Activated CD4-positive, alpha-beta T cell treated with anti-CD3 and anti-CD28 coated beads, Interleukin-2, amount 10 ng/mL, durations not matched to agents 24 days and 14 days (primary cell): Measurements from ENCODE around the gene PTPN7. TPM values are rescaled to one million over a fixed set of nuclear protein-coding genes. Genes with fewer than 3 reads are reported as not detected.
A peak's percentile ranks its signal among the peaks of the same experiment; 100 is the strongest.

Source experiments
- DNase-seq: peaks from one replicate; pipeline ENCODE4 v3.0.0; 2022
- H3K27ac Mint-ChIP-seq: one replicate; pipeline ENCODE4 v1.8.0; 2022; ENCODE audit warnings: mild to moderate bottlenecking, mixed read lengths
- H3K27me3 Mint-ChIP-seq: one replicate; pipeline ENCODE4 v1.8.0; 2022; ENCODE audit warnings: mixed read lengths
- H3K36me3 Mint-ChIP-seq: one replicate; pipeline ENCODE4 v1.8.0; 2022; ENCODE audit warnings: low read depth, mild to moderate bottlenecking, mixed read lengths
- H3K4me1 Mint-ChIP-seq: one replicate; pipeline ENCODE4 v1.8.0; 2021; ENCODE audit warnings: mixed read lengths
- H3K4me3 Mint-ChIP-seq: one replicate; pipeline ENCODE4 v1.8.0; 2022; ENCODE audit warnings: mild to moderate bottlenecking, moderate library complexity, mixed read lengths
- H3K9me3 Mint-ChIP-seq: one replicate; pipeline ENCODE4 v1.8.0; 2021; ENCODE audit warnings: mixed read lengths
- intact Hi-C: fragments of 100-400 bp; cut with micrococcal nuclease; formaldehyde crosslinking; loops from one replicate; pipeline ENCODE4 v1.15.1; 2023
- total RNA-seq: library from RNA; stranded (reverse); gene quantifications from 2 replicates; pipeline ENCODE4 v1.2.3, GENCODE V29; 2022

The PTPN7 gene
- 475 and 478 TPM in 2 replicates for total RNA-seq

GRCh38 chr1:202160377-202160940, at the start of gene PTPN7:
TSS of gene PTPN7 (minus strand) at chr1:202160602. CDS start at chr1:202159402, 1,200 bp downstream.
- peak; percentile 89 for DNase-seq
- Mint-ChIP-seq H3K4me3 (peak within 1 kb of the TSS; percentile 99), H3K9me3 (no peaks in the 10 kb centered on the region), H3K4me1 (peaks cover 71% of the 10 kb centered on the region), H3K36me3 (peaks cover 49% of the 10 kb centered on the region), H3K27ac (peak within 1 kb of the TSS; percentile 97), H3K27me3 (no peaks in the 10 kb centered on the region)
- intact Hi-C loops, result loop anchor here (1.0 to 10.0 kb wide), 2 partner anchors 15 to 644 kb away; partner anchors contain the start of gene KDM5B

GRCh38 chr1:202208351-202208857, 48.0 kb upstream of the PTPN7 start:
- Mint-ChIP-seq H3K4me3 (no peak overlapping the region), H3K36me3 (no peaks in the 10 kb centered on the region), H3K9me3 (no peaks in the 10 kb centered on the region), H3K4me1 (no peaks in the 10 kb centered on the region), H3K27me3 (peaks cover 30% of the 10 kb centered on the region), H3K27ac (no peak overlapping the region)
- no peak for DNase-seq
- intact Hi-C loops, result no loop called here

- Mint-ChIP-seq H3K27me3 (peaks cover 19% of the 10 kb centered on the region), H3K9me3 (no peaks in the 10 kb centered on the region), H3K27ac (no peak overlapping the region), H3K36me3 (no peaks in the 10 kb centered on the region), H3K4me3 (no peak overlapping the region), H3K4me1 (no peaks in the 10 kb centered on the region)
- DNase-seq, result no peak
- intact Hi-C loops, result no loop called here
Observed at GRCh38 chr1:202207292-202207691, 46.9 kb upstream of the PTPN7 start.

GRCh38 chr1:202205523-202206190, 45.3 kb upstream of the PTPN7 start:
- Mint-ChIP-seq H3K4me1 (no peaks in the 10 kb centered on the region), H3K9me3 (no peaks in the 10 kb centered on the region), H3K27me3 (peaks cover 11% of the 10 kb centered on the region), H3K36me3 (no peaks in the 10 kb centered on the region), H3K4me3 (no peak overlapping the region), H3K27ac (no peak overlapping the region)
- intact Hi-C loops, result no loop called here
- DNase-seq, result no peak

- Mint-ChIP-seq H3K27me3 (peaks cover 12% of the 10 kb centered on the region), H3K9me3 (no peaks in the 10 kb centered on the region), H3K4me1 (no peaks in the 10 kb centered on the region), H3K27ac (no peak overlapping the region), H3K36me3 (no peaks in the 10 kb centered on the region), H3K4me3 (no peak overlapping the region)
- intact Hi-C loops, result no loop called here
- no peak for DNase-seq
Observed at GRCh38 chr1:202204065-202204464, 43.7 kb upstream of the PTPN7 start.

- H3K4me3 Mint-ChIP-seq, result no peak overlapping the region
- no peak for DNase-seq
- no peaks in the 10 kb centered on the region for H3K36me3 Mint-ChIP-seq
- H3K27me3 Mint-ChIP-seq, result peaks cover 15% of the 10 kb centered on the region
- no peaks in the 10 kb centered on the region for H3K4me1 Mint-ChIP-seq
- no peaks in the 10 kb centered on the region for H3K9me3 Mint-ChIP-seq
- no peak overlapping the region for H3K27ac Mint-ChIP-seq
- intact Hi-C loops, result no loop called here
Observed at GRCh38 chr1:202203238-202204039, 43.0 kb upstream of the PTPN7 start.

- H3K27me3 Mint-ChIP-seq, result peaks cover 16% of the 10 kb centered on the region
- no peak overlapping the region for H3K27ac Mint-ChIP-seq
- no peaks in the 10 kb centered on the region for H3K9me3 Mint-ChIP-seq
- H3K4me3 Mint-ChIP-seq, result no peak overlapping the region
- no peak for DNase-seq
- peaks cover 2% of the 10 kb centered on the region for H3K4me1 Mint-ChIP-seq
- intact Hi-C loops, result no loop called here
- no peaks in the 10 kb centered on the region for H3K36me3 Mint-ChIP-seq
Observed at GRCh38 chr1:202202500-202203168, 42.2 kb upstream of the PTPN7 start.

- Mint-ChIP-seq H3K36me3 (no peaks in the 10 kb centered on the region), H3K27ac (peak overlapping the region; percentile 18), H3K9me3 (no peaks in the 10 kb centered on the region), H3K4me1 (peaks cover 2% of the 10 kb centered on the region), H3K27me3 (peaks cover 20% of the 10 kb centered on the region), H3K4me3 (no peak overlapping the region)
- intact Hi-C loops, result no loop called here
- no peak for DNase-seq
Observed at GRCh38 chr1:202201971-202202370, 41.6 kb upstream of the PTPN7 start.

GRCh38 chr1:202201266-202201665, 40.9 kb upstream of the PTPN7 start:
- Mint-ChIP-seq H3K36me3 (no peaks in the 10 kb centered on the region), H3K4me3 (no peak overlapping the region), H3K27me3 (peaks cover 26% of the 10 kb centered on the region), H3K4me1 (peaks cover 2% of the 10 kb centered on the region), H3K27ac (no peak overlapping the region), H3K9me3 (no peaks in the 10 kb centered on the region)
- intact Hi-C loops, result no loop called here
- DNase-seq, result no peak

- H3K4me1 Mint-ChIP-seq, result peaks cover 2% of the 10 kb centered on the region
- intact Hi-C loops, result no loop called here
- H3K4me3 Mint-ChIP-seq, result no peak overlapping the region
- DNase-seq, result no peak
- no peaks in the 10 kb centered on the region for H3K36me3 Mint-ChIP-seq
- H3K27ac Mint-ChIP-seq, result no peak overlapping the region
- peaks cover 31% of the 10 kb centered on the region for H3K27me3 Mint-ChIP-seq
- H3K9me3 Mint-ChIP-seq, result no peaks in the 10 kb centered on the region
Observed at GRCh38 chr1:202200669-202201068, 40.3 kb upstream of the PTPN7 start.

- Mint-ChIP-seq H3K4me1 (peaks cover 2% of the 10 kb centered on the region), H3K36me3 (no peaks in the 10 kb centered on the region), H3K4me3 (no peak overlapping the region), H3K27ac (no peak overlapping the region), H3K9me3 (no peaks in the 10 kb centered on the region), H3K27me3 (peaks cover 37% of the 10 kb centered on the region)
- intact Hi-C loops, result no loop called here
- DNase-seq, result no peak
Observed at GRCh38 chr1:202200112-202200548, 39.7 kb upstream of the PTPN7 start.

- no peak for DNase-seq
- Mint-ChIP-seq H3K27me3 (peaks cover 44% of the 10 kb centered on the region), H3K36me3 (no peaks in the 10 kb centered on the region), H3K27ac (no peak overlapping the region), H3K4me3 (no peak overlapping the region), H3K4me1 (peaks cover 2% of the 10 kb centered on the region), H3K9me3 (no peaks in the 10 kb centered on the region)
- intact Hi-C loops, result no loop called here
Observed at GRCh38 chr1:202199040-202199889, 38.9 kb upstream of the PTPN7 start.

GRCh38 chr1:202198366-202198724, 37.9 kb upstream of the PTPN7 start:
- intact Hi-C loops, result no loop called here

More at GRCh38 chr1:202198366-202198724, 37.9 kb upstream of the PTPN7 start:
- no peaks in the 10 kb centered on the region for H3K36me3 Mint-ChIP-seq
- peaks cover 50% of the 10 kb centered on the region for H3K27me3 Mint-ChIP-seq
- no peak overlapping the region for H3K27ac Mint-ChIP-seq
- DNase-seq, result no peak
- no peak overlapping the region for H3K4me3 Mint-ChIP-seq
- H3K9me3 Mint-ChIP-seq, result no peaks in the 10 kb centered on the region
- peaks cover 4% of the 10 kb centered on the region for H3K4me1 Mint-ChIP-seq
